ENCODE measurements around the gene LDAH. TPM values are rescaled to one million over a fixed set of nuclear protein-coding genes. Genes with fewer than 3 reads are reported as not detected.

LDAH gene
- polyA plus RNA-seq, 2 of the 4 experiments (the other 2 are of a cell fraction) = 29.6 to 42.4 TPM

GRCh38 chr2:20635113-20635510, 187.8 kb downstream of the LDAH start:
- ChIA-PET POLR2A (interaction anchor here (0.8 to 6.6 kb wide), 4 partner anchors 185 to 193 kb away, joined by 5 to 102 read pairs (median 6); partner anchors contain the start of gene RHOB), CTCF (interaction anchor here (0.6 to 17.8 kb wide), 43 partner anchors 9 to 328 kb away, joined by 3 to 355 read pairs (median 5); partner anchors contain the start of genes HS1BP3 and RHOB)
- Histone ChIP-seq H3K4me2 (peak overlapping the region; percentile 42; the same call in 2 of the 3 replicates), H3K4me1 (peaks cover 21% of the 10 kb centered on the region), H3K27ac (peak overlapping the region; percentile 50 to 75; a peak in 4 of 6 replicates), H3K9me3 (no peaks in the 10 kb centered on the region), H3K4me3 (no peak overlapping the region)
- no peak for FAIRE-seq
- no peak for ATAC-seq
- TF ChIP-seq ZC3H11A (IDR thresholded peaks at IDR 0.05) = no peak
- no peak for TF ChIP-seq HDAC2 (IDR thresholded peaks at IDR 0.05)
- no peak for TF ChIP-seq RNF2 (IDR thresholded peaks at IDR 0.05; ENCODE audit: borderline replicate concordance, low read depth)
- no peak for TF ChIP-seq HEYL (CRISPR knock-in tag; IDR thresholded peaks at IDR 0.05)
- TF ChIP-seq JUN (IDR thresholded peaks at IDR 0.05) = no peak
- no peak for TF ChIP-seq SMC3 (IDR thresholded peaks at IDR 0.05)
- TF ChIP-seq GATA3 (IDR thresholded peaks at IDR 0.05; ENCODE audit: borderline replicate concordance) = no peak
- no peak for TF ChIP-seq HMGXB4 (CRISPR knock-in tag; IDR thresholded peaks at IDR 0.05; ENCODE audit: borderline replicate concordance)
- TF ChIP-seq JUNB (IDR thresholded peaks at IDR 0.05) = no peak
- TF ChIP-seq CTCF (IDR thresholded peaks at IDR 0.05) = no peak
- TF ChIP-seq, protein P1, sequence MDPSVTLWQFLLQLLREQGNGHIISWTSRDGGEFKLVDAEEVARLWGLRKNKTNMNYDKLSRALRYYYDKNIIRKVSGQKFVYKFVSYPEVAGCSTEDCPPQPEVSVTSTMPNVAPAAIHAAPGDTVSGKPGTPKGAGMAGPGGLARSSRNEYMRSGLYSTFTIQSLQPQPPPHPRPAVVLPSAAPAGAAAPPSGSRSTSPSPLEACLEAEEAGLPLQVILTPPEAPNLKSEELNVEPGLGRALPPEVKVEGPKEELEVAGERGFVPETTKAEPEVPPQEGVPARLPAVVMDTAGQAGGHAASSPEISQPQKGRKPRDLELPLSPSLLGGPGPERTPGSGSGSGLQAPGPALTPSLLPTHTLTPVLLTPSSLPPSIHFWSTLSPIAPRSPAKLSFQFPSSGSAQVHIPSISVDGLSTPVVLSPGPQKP (IDR thresholded peaks at IDR 0.05; ENCODE audit: low read depth, low read length) = no peak
- TF ChIP-seq PHF8 (IDR thresholded peaks at IDR 0.05; ENCODE audit: borderline replicate concordance, low read depth) = no peak
- no peak for TF ChIP-seq HOXB13 (CRISPR knock-in tag; IDR thresholded peaks at IDR 0.05; ENCODE audit: low read depth)
- no peak for TF ChIP-seq NPAS2 (CRISPR knock-in tag; IDR thresholded peaks at IDR 0.05; ENCODE audit: borderline replicate concordance)
- TF ChIP-seq MAFK (IDR thresholded peaks at IDR 0.05; ENCODE audit: partially characterized antibody) = no peak
- no peak for TF ChIP-seq RAD21 (conservative IDR thresholded peaks at IDR 0.05 in 1 of 2, IDR thresholded peaks at IDR 0.05 in 1 of 2)
- no peak for TF ChIP-seq CHD2 (IDR thresholded peaks at IDR 0.05; ENCODE audit: low read length, partially characterized antibody)
- 76% methylated on average over 5 of the region's 5 CpGs for WGBS (ENCODE audit: missing lambda C conversion rate)
- no peak for DNase-seq (ENCODE audit: low read depth in 1 of 2, low spot score in 1 of 2)

DNA sequence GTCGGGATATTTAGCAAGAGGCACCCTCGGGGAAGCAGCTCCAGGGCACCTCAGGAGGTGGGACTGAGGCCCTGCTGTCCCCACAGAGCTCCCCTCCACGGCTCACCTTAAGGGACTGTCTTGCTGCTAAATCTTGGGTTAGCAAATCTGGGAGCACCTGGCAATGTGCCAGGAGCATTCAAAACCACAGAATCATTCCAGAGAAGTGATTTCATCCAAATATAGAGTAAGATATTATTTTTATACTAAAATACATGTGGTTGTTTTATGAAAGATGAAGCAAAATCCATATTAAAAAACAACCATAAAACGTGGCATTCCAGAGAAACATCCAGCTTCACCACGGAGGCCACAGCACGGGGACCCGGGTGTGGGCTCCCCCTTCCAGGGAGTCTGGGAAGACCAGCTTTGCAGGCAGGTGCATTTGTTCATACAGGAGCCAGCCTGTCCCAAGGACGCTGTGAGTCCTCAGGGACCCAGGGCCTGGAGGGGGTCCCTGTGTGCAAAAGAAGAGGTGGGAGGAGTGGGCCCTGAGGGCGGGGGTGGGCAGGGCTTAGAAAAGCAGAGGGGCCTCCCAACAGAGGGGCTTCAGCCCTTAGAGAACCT, 188.3 kb downstream of the LDAH start:
- DNase-seq (ENCODE audit: low read depth in 1 of 2, low spot score in 1 of 2) = no peak
- TF ChIP-seq HEYL (CRISPR knock-in tag; IDR thresholded peaks at IDR 0.05) = no peak
- TF ChIP-seq, protein P2, sequence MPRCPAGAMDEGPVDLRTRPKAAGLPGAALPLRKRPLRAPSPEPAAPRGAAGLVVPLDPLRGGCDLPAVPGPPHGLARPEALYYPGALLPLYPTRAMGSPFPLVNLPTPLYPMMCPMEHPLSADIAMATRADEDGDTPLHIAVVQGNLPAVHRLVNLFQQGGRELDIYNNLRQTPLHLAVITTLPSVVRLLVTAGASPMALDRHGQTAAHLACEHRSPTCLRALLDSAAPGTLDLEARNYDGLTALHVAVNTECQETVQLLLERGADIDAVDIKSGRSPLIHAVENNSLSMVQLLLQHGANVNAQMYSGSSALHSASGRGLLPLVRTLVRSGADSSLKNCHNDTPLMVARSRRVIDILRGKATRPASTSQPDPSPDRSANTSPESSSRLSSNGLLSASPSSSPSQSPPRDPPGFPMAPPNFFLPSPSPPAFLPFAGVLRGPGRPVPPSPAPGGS (IDR thresholded peaks at IDR 0.05) = no peak
- no peak for TF ChIP-seq HES2 (IDR thresholded peaks at IDR 0.05)
- no peak for TF ChIP-seq FOSB (CRISPR knock-in tag; IDR thresholded peaks at IDR 0.05)
- TF ChIP-seq HMGXB4 (CRISPR knock-in tag; IDR thresholded peaks at IDR 0.05; ENCODE audit: borderline replicate concordance) = no peak
- TF ChIP-seq MYC (IDR thresholded peaks at IDR 0.05; ENCODE audit: borderline replicate concordance, low read length) = no peak
- TF ChIP-seq MAFK (IDR thresholded peaks at IDR 0.05; ENCODE audit: partially characterized antibody) = no peak
- TF ChIP-seq HOXA7 (CRISPR knock-in tag; IDR thresholded peaks at IDR 0.05) = no peak
- TF ChIP-seq HDAC2 (IDR thresholded peaks at IDR 0.05) = no peak
- TF ChIP-seq HOXB5 (CRISPR knock-in tag; IDR thresholded peaks at IDR 0.05) = no peak
- TF ChIP-seq JUNB (IDR thresholded peaks at IDR 0.05) = no peak
- no peak for TF ChIP-seq CBX8 (IDR thresholded peaks at IDR 0.05)
- no peak for TF ChIP-seq SMC3 (IDR thresholded peaks at IDR 0.05)
- TF ChIP-seq MAZ (IDR thresholded peaks at IDR 0.05; ENCODE audit: borderline replicate concordance, low read depth, low read length) = no peak
- no peak for TF ChIP-seq CBX2 (IDR thresholded peaks at IDR 0.05; ENCODE audit: borderline replicate concordance, low read depth)

More for the DNA sequence above, 188.3 kb downstream of the LDAH start:
- WGBS (ENCODE audit: missing lambda C conversion rate) = 80% methylated on average over 7 of the region's 9 CpGs
- H3K27ac ChIP-seq = peak overlapping the region; percentile 50 to 75; a peak in 4 of 6 replicates
- ChIA-PET CTCF (interaction anchor here (0.6 to 17.8 kb wide), 40 partner anchors 9 to 329 kb away, joined by 3 to 355 read pairs (median 5); partner anchors contain the start of genes HS1BP3 and RHOB), POLR2A (interaction anchor here (0.6 to 6.6 kb wide), 5 partner anchors 184 to 242 kb away, joined by 5 to 102 read pairs (median 6); partner anchors contain the start of gene RHOB)
- ATAC-seq (no peak), FAIRE-seq (no peak)
- H3K4me2 ChIP-seq = 0 out of 3 replicates have a peak overlapping the region, but pooled peaks have one; percentile 4
- H3K4me3 ChIP-seq = no peak overlapping the region
- H3K9me3 ChIP-seq = no peaks in the 10 kb centered on the region
- peaks cover 21% of the 10 kb centered on the region for H3K4me1 ChIP-seq

All from A549 (cell line).